Colonic mucosa (tissue), 4 donors: ENCODE data around the gene PHACTR1. TPM values are rescaled to one million over a fixed set of nuclear protein-coding genes. Genes with fewer than 3 reads are reported as not detected.

Experiments used
- DNase-seq: peaks from one replicate; pipeline ENCODE4 v3.0.0-alpha.2; 2020
- H3K27ac ChIP-seq: fragments of 200-600 bp; one replicate; pipeline ENCODE4 v1.8.0; 2021
- H3K27me3 ChIP-seq: fragments of 200-600 bp; one replicate; pipeline ENCODE4 v1.8.0; 2021
- H3K36me3 ChIP-seq: fragments of 200-600 bp; one replicate; pipeline ENCODE4 v1.8.0; 2021
- H3K4me1 ChIP-seq: fragments of 200-600 bp; one replicate; pipeline ENCODE4 v1.8.0; 2021; ENCODE audit warnings: mild to moderate bottlenecking
- H3K4me3 ChIP-seq: fragments of 200-600 bp; one replicate; pipeline ENCODE4 v1.8.0; 2021
- H3K9ac ChIP-seq, 2 donors: one replicate each; pipeline ENCODE4 v1.7.0; 2013; ENCODE audit warnings: control low read depth in 2 of 2, low read depth in 2 of 2, low read length in 2 of 2
- H3K9me3 ChIP-seq: fragments of 200-600 bp; one replicate; pipeline ENCODE4 v1.8.0; 2021
- intact Hi-C: fragments of 100-400 bp; cut with DNase I; formaldehyde crosslinking; loops from one replicate; pipeline ENCODE4 v1.14.1; 2022
- total RNA-seq, 2 donors: library from RNA; stranded (reverse); fragmentation: NEBNext Ultra II Directional in 1 of 2; extraction: Animal tissue kit (Norgen Biotek cat#: 25700) in 1 of 2; gene quantifications; one replicate each; pipeline ENCODE4 v1.2.1, GENCODE V29; 2021
- TF ChIP-seq, protein P1 (sequence below): fragments of 200-600 bp; IDR thresholded peaks from one replicate; pipeline ENCODE4 v1.8.0; 2022; ENCODE audit warnings: antibody characterized with exemption, mild to moderate bottlenecking
- donor health status: healthy.
- donor health status: DM: no; HTN: no; CAD: no.
- donor health status: DM: no; HTN: no; CAD: no.

Gene PHACTR1
- total RNA-seq, 2 donors from 2014 or later = 1.7 to 2.2 TPM

DNA sequence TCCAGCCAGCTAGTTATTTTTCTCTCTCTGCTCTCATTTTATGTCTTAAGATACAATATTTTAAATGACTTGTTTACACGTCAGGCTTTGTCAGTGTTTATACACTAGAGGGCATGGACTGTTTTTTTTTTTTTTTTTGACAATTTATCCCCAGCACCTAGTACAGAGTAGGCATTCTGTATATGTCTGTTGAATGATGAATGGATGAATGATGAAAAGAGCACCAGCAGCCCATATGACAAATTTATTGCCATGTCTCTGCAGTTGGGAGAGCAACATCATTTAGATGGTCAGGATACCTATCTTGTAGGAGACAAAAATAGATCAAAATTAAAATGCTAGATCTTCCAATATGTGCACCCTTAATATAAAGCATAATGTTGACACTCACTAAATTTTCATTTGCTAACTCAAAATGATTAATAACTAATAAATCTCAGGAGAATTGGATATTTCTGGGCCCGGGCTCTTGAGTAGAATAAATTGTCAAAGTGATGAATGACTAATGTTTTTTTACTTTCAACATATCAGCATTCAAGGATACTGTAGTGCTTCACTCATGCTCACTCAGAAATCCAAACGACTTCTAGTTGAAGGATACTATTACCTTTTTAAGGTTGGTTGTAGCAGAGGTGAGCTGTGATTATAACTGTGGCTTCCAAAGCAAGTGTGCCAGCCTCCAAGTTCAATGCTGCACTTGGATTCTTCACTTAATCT is 200.0 kb downstream of the PHACTR1 start:
- no peak overlapping the region for H3K4me3 ChIP-seq
- no peaks in the 10 kb centered on the region for H3K4me1 ChIP-seq
- no peak overlapping the region for H3K9ac ChIP-seq
- H3K36me3 ChIP-seq = no peaks in the 10 kb centered on the region
- DNase-seq = no peak
- no peak overlapping the region for H3K27ac ChIP-seq
- TF ChIP-seq, protein P1, sequence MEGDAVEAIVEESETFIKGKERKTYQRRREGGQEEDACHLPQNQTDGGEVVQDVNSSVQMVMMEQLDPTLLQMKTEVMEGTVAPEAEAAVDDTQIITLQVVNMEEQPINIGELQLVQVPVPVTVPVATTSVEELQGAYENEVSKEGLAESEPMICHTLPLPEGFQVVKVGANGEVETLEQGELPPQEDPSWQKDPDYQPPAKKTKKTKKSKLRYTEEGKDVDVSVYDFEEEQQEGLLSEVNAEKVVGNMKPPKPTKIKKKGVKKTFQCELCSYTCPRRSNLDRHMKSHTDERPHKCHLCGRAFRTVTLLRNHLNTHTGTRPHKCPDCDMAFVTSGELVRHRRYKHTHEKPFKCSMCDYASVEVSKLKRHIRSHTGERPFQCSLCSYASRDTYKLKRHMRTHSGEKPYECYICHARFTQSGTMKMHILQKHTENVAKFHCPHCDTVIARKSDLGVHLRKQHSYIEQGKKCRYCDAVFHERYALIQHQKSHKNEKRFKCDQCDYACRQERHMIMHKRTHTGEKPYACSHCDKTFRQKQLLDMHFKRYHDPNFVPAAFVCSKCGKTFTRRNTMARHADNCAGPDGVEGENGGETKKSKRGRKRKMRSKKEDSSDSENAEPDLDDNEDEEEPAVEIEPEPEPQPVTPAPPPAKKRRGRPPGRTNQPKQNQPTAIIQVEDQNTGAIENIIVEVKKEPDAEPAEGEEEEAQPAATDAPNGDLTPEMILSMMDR = no peak
- no peaks in the 10 kb centered on the region for H3K9me3 ChIP-seq
- H3K27me3 ChIP-seq = no peaks in the 10 kb centered on the region
- intact Hi-C loops = no loop called here

DNA sequence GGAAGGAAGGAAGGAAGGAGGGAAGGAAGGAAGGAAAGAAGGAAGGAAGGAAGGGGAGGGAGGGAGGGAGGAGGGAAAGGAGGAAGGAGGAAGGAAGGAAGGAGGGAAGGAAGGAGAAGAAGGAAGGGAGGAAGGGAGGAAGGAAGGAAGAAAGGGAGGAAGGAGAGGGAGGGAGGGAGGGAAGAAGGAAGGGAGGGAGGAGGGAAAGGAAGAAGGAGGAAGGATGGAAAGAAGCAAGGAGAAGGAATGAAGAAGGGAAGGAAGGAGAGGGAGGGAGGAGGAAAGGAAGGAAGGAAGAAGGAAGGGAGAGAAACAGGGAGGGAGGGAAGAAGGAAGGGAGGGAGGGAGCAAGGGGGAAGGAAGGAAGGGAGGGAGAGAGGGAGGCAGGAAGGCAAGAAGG is 204.9 kb downstream of the PHACTR1 start:
- intact Hi-C loops = no loop called here
- DNase-seq = no peak
- Histone ChIP-seq H3K36me3 (no peaks in the 10 kb centered on the region), H3K9me3 (no peaks in the 10 kb centered on the region), H3K27ac (no peak overlapping the region), H3K27me3 (no peaks in the 10 kb centered on the region), H3K9ac (no peak overlapping the region), H3K4me3 (no peak overlapping the region), H3K4me1 (no peaks in the 10 kb centered on the region)
- TF ChIP-seq, protein P1 = no peak

DNA sequence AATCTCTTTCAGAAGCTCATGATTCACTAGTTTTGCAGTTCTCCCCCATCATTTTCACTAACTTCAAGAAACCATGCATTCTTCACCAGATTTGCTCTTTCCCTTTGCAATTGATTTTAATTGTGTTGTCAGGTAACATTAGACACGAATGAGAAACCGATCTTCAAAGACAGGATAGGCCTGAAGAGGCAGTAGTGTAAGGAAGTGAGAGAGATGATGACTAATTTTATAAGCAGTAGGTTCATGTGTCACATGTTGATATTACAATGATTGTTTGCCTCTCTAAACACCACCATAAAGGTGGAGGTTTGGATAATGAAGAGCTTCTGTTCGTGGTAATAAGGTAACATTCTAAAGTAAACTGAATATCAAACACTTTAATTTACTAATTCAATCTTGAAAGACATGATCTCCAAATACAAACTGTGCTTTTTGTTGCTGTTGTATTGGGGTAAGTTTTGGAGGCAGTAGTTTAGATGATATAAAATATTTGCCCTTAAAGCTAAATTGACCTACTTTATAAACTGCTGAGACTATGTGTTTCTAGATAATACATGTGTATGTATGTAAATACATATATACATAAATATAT is 207.2 kb downstream of the PHACTR1 start:
- no peak overlapping the region for H3K4me3 ChIP-seq
- DNase-seq = no peak
- no peaks in the 10 kb centered on the region for H3K27me3 ChIP-seq
- H3K9ac ChIP-seq = no peak overlapping the region
- no peaks in the 10 kb centered on the region for H3K4me1 ChIP-seq
- no peak overlapping the region for H3K27ac ChIP-seq
- TF ChIP-seq, protein P1 = no peak
- H3K9me3 ChIP-seq = no peaks in the 10 kb centered on the region
- intact Hi-C loops = no loop called here
- H3K36me3 ChIP-seq = no peaks in the 10 kb centered on the region

DNA sequence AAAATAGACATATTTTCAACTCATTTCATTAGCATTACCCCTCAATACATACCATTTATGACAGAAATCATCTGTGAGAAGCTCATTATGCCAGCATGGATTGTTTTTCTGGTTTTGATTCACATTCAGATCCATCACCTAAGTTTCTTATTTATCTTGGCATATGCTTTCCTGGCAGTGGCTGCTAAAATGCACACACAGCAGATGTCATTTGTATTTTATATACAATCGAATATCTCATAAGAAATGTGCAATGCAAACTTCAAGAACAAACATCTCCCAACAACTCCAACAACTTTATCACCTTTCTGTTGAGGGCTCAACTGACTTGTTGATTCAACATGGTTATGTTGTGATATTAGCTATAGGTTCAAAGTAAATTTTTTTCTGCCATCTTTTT is 208.3 kb downstream of the PHACTR1 start:
- Histone ChIP-seq H3K4me1 (no peaks in the 10 kb centered on the region), H3K9me3 (no peaks in the 10 kb centered on the region), H3K36me3 (no peaks in the 10 kb centered on the region), H3K27me3 (no peaks in the 10 kb centered on the region), H3K4me3 (no peak overlapping the region), H3K27ac (no peak overlapping the region), H3K9ac (no peak overlapping the region)
- TF ChIP-seq, protein P1 = no peak
- no peak for DNase-seq
- intact Hi-C loops = no loop called here

DNA sequence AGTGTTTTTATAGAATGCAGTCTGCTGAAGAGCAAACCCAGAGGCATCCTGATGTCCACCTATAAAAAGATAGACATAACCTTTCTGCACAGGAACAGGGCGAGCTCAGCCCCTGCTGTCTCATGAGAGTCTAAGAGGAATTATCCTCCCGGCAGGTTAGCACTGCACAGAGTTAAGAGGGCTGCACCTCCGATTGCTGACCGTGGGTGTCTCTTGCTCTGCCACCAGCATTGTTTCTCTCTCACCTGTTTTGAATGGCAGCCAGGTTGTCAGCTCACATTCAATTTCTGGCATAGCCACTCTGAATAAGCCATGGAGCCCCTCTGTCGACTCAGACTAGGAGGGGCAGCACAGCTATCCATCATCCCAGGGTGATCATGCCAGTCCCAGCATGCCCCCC is 211.2 kb downstream of the PHACTR1 start:
- no peaks in the 10 kb centered on the region for H3K4me1 ChIP-seq
- intact Hi-C loops = no loop called here
- no peak overlapping the region for H3K27ac ChIP-seq
- H3K4me3 ChIP-seq = no peak overlapping the region
- H3K36me3 ChIP-seq = no peaks in the 10 kb centered on the region
- H3K9me3 ChIP-seq = no peaks in the 10 kb centered on the region
- TF ChIP-seq, protein P1 = no peak
- H3K27me3 ChIP-seq = no peaks in the 10 kb centered on the region
- no peak for DNase-seq
- H3K9ac ChIP-seq = no peak overlapping the region
